GM23338 (cell line): ENCODE measurements around the gene HNRNPAB. TPM values are rescaled to one million over a fixed set of nuclear protein-coding genes. Genes with fewer than 3 reads are reported as not detected.
A peak's percentile ranks its signal among the peaks of the same experiment; 100 is the strongest.
"Not testable (repeated sequence)": the region's sequence is repeated elsewhere in the genome, so short reads cannot be mapped to it uniquely, and the experiment has no call there.

Experiments
- ATAC-seq: fragments of 200-7000 bp; cut with Tn5 transposase; 3 replicates; pipeline ENCODE4 v1.9.1; 2020
- DNase-seq: peaks from one replicate; pipeline ENCODE4 v3.0.0-alpha.2; 2015; ENCODE audit warnings: low spot score
- H2AFZ ChIP-seq: fragments of 200-600 bp; sonication (generic); 2 replicates; pipeline ENCODE4 v1.8.0; 2016; ENCODE audit warnings: antibody characterized with exemption, mild to moderate bottlenecking, moderate library complexity
- H3F3A ChIP-seq: fragments of 200-600 bp; sonication (generic); replicated peaks from 2 replicates; pipeline ENCODE4 v1.8.0; 2017; ENCODE audit warnings: antibody characterized with exemption, mixed run types, low read depth
- H3K27ac ChIP-seq: fragments of 200-600 bp; sonication (generic); 2 replicates; pipeline ENCODE4 v1.6.1; 2016; ENCODE audit warnings: low read depth
- H3K27me3 ChIP-seq: fragments of 200-600 bp; sonication (generic); 2 replicates; pipeline ENCODE4 v1.8.0; 2016; ENCODE audit warnings: mild to moderate bottlenecking, mixed run types, moderate library complexity; ENCODE audit not compliant: insufficient read depth
- H3K36me3 ChIP-seq: fragments of 200-600 bp; sonication (generic); 2 replicates; pipeline ENCODE4 v1.8.0; 2016; ENCODE audit warnings: mild to moderate bottlenecking; ENCODE audit not compliant: insufficient read depth
- H3K4me1 ChIP-seq: fragments of 200-600 bp; sonication (generic); 2 replicates; pipeline ENCODE4 v1.8.0; 2016; ENCODE audit warnings: mild to moderate bottlenecking, moderate library complexity; ENCODE audit not compliant: insufficient read depth
- H3K4me2 ChIP-seq: fragments of 200-600 bp; sonication (generic); 2 replicates; pipeline ENCODE4 v1.7.1; 2017; ENCODE audit warnings: mixed run types
- H3K4me3 ChIP-seq: fragments of 200-600 bp; sonication (generic); 2 replicates; pipeline ENCODE4 v1.6.1; 2016; ENCODE audit warnings: mixed run types
- H3K79me2 ChIP-seq: fragments of 200-600 bp; sonication (generic); replicated peaks from 2 replicates; pipeline ENCODE4 v1.8.0; 2017; ENCODE audit warnings: mild to moderate bottlenecking; ENCODE audit not compliant: insufficient read depth
- H3K9me2 ChIP-seq: fragments of 200-600 bp; sonication (generic); 2 replicates; pipeline ENCODE4 v1.8.0; 2017; ENCODE audit not compliant: insufficient read depth
- H4K20me1 ChIP-seq: fragments of 200-600 bp; sonication (generic); replicated peaks from 2 replicates; pipeline ENCODE4 v1.8.0; 2017; ENCODE audit warnings: mild to moderate bottlenecking; ENCODE audit not compliant: insufficient read depth
- H3K27ac Mint-ChIP-seq: 2 replicates; pipeline ENCODE4 v1.8.0; 2020; ENCODE audit warnings: inconsistent platforms, mild to moderate bottlenecking, moderate library complexity, mixed read lengths
- H3K27me3 Mint-ChIP-seq: 3 replicates; pipeline ENCODE4 v1.8.0; 2022; ENCODE audit warnings: low read depth, mild to moderate bottlenecking, moderate library complexity, mixed read lengths, inconsistent platforms; ENCODE audit not compliant: insufficient read depth, poor library complexity
- H3K36me3 Mint-ChIP-seq: 3 replicates; pipeline ENCODE4 v1.8.0; 2021; ENCODE audit warnings: low read depth, mild to moderate bottlenecking, inconsistent platforms, moderate library complexity, mixed read lengths
- H3K4me1 Mint-ChIP-seq: 3 replicates; pipeline ENCODE4 v1.8.0; 2020; ENCODE audit warnings: mild to moderate bottlenecking, inconsistent platforms, mixed read lengths
- H3K4me3 Mint-ChIP-seq: 3 replicates; pipeline ENCODE4 v1.8.0; 2021; ENCODE audit warnings: moderate library complexity, mild to moderate bottlenecking, inconsistent platforms, mixed read lengths
- H3K9me3 Mint-ChIP-seq: 3 replicates; pipeline ENCODE4 v1.8.0; 2020; ENCODE audit warnings: moderate library complexity, mild to moderate bottlenecking, inconsistent platforms, mixed read lengths
- CTCF ChIP-seq, 2 experiments: fragments of 200-600 bp in 1 of 2; sonication (generic) in 1 of 2; conservative IDR thresholded peaks; 2 replicates each; pipeline versions ENCODE4 v1.5.1 to v1.6.1; 2016 to 2017; ENCODE audit warnings: antibody characterized with exemption in 2 of 2, low read depth in 2 of 2, mild to moderate bottlenecking in 2 of 2, moderate library complexity in 1 of 2
- EZH2 ChIP-seq: fragments of 200-600 bp; sonication (generic); IDR thresholded peaks from one replicate; pipeline ENCODE4 v1.8.0; 2017; ENCODE audit warnings: antibody characterized with exemption, mild to moderate bottlenecking, low read depth; ENCODE audit not compliant: unreplicated experiment
- JUNB ChIP-seq: IDR thresholded peaks from one replicate; pipeline ENCODE4 v1.6.1; 2016; ENCODE audit warnings: antibody characterized with exemption; ENCODE audit not compliant: unreplicated experiment
- NANOG ChIP-seq: IDR thresholded peaks from 2 replicates; pipeline ENCODE4 v1.6.1; 2016; ENCODE audit warnings: antibody characterized with exemption, borderline replicate concordance
- POLR2AphosphoS5 ChIP-seq: IDR thresholded peaks from 2 replicates; pipeline ENCODE4 v1.6.1; 2016; ENCODE audit warnings: antibody characterized with exemption, low read depth
- REST ChIP-seq: IDR thresholded peaks from one replicate; pipeline ENCODE4 v1.6.1; 2018; ENCODE audit warnings: antibody characterized with exemption; ENCODE audit not compliant: unreplicated experiment
- STAT1 ChIP-seq: IDR thresholded peaks from one replicate; pipeline ENCODE4 v1.6.1; 2016; ENCODE audit warnings: antibody characterized with exemption; ENCODE audit not compliant: unreplicated experiment
- polyA plus RNA-seq: library from polyadenylated mRNA; unstranded; fragments of >200 nt; fragmentation: Nextera tagmentation; extraction: Ambion mirVana; gene quantifications from 2 replicates; pipeline ENCODE4 v1.2.1, GENCODE V29; 2016
- total RNA-seq: library from RNA; depleted of rRNA; stranded (reverse); fragments of >200 nt; shearing (Covaris generic); gene quantifications from 2 replicates; pipeline ENCODE4 v1.2.3, GENCODE V29; 2014

Gene HNRNPAB
- total and polyA plus RNA-seq, 2 experiments from 2014 or later: 304 to 579 TPM

GRCh38 chr5:178196986-178197385 is 7.3 kb upstream of the HNRNPAB start:
- no peak overlapping the region for H3K27ac Mint-ChIP-seq
- Histone ChIP-seq H3K79me2 (no peaks in the 10 kb centered on the region), H2AFZ (no peak overlapping the region), H3K27me3 (no peaks in the 10 kb centered on the region), H3K36me3 (0 out of 2 replicates have a peak, but pooled peaks cover 2% of the 10 kb centered on the region), H3K27ac (no peak overlapping the region), H4K20me1 (no peaks in the 10 kb centered on the region; the same call in 1 of the 2 replicates), H3F3A (0 out of 2 replicates have a peak, but pooled peaks cover 3% of the 10 kb centered on the region), H3K4me1 (no peaks in the 10 kb centered on the region), H3K4me2 (no peak overlapping the region), H3K4me3 (no peak overlapping the region), H3K9me2 (no peaks in the 10 kb centered on the region)
- no peak overlapping the region for H3K4me3 Mint-ChIP-seq
- H3K27me3 Mint-ChIP-seq: peaks cover 19% of the 10 kb centered on the region
- peaks cover 29% of the 10 kb centered on the region for H3K4me1 Mint-ChIP-seq
- DNase-seq (peak; percentile 65), ATAC-seq (peak; percentile 65)
- peaks cover 17% of the 10 kb centered on the region for H3K36me3 Mint-ChIP-seq
- TF ChIP-seq CTCF (conservative IDR thresholded peaks at IDR 0.05; ENCODE audit: low read depth in 2 of 2): peak; percentile 72 to 79
- no peak for TF ChIP-seq JUNB
- peaks cover 18% of the 10 kb centered on the region for H3K9me3 Mint-ChIP-seq

- Mint-ChIP-seq H3K4me1 (peaks cover 29% of the 10 kb centered on the region), H3K27me3 (peaks cover 16% of the 10 kb centered on the region)
- H3K9me2 ChIP-seq, H3K27ac Mint-ChIP-seq, H3K27ac ChIP-seq, H3K9me3 Mint-ChIP-seq, H3K79me2 ChIP-seq, H2AFZ ChIP-seq, H3K4me3 Mint-ChIP-seq, H3K36me3 Mint-ChIP-seq, H3K4me1 ChIP-seq, H3K36me3 ChIP-seq, H3K4me2 ChIP-seq, H3K4me3 ChIP-seq, DNase-seq, H3K27me3 ChIP-seq, ATAC-seq, H4K20me1 ChIP-seq, H3F3A ChIP-seq: not testable (repeated sequence)
Measured at GRCh38 chr5:178198151-178198550, 6.2 kb upstream of the HNRNPAB start.

GRCh38 chr5:178198706-178199105 is 5.6 kb upstream of the HNRNPAB start:
- ATAC-seq (no peak), DNase-seq (no peak)
- Histone ChIP-seq H3K9me2 (no peaks in the 10 kb centered on the region), H3K27ac (no peak overlapping the region), H2AFZ (no peak overlapping the region), H3K4me3 (no peak overlapping the region), H3F3A (0 out of 2 replicates have a peak, but pooled peaks cover 3% of the 10 kb centered on the region), H3K27me3 (no peaks in the 10 kb centered on the region), H3K79me2 (peaks cover 3% of the 10 kb centered on the region; the same call in 1 of the 2 replicates), H3K4me2 (no peak overlapping the region), H4K20me1 (no peaks in the 10 kb centered on the region; the same call in 1 of the 2 replicates), H3K4me1 (0 out of 2 replicates have a peak, but pooled peaks cover 2% of the 10 kb centered on the region), H3K36me3 (no peaks in the 10 kb centered on the region)
- no peak overlapping the region for H3K4me3 Mint-ChIP-seq
- peaks cover 14% of the 10 kb centered on the region for H3K27me3 Mint-ChIP-seq
- H3K27ac Mint-ChIP-seq: no peak overlapping the region
- H3K36me3 Mint-ChIP-seq: peaks cover 4% of the 10 kb centered on the region; the same call in 2 of the 3 replicates
- H3K9me3 Mint-ChIP-seq: peaks cover 4% of the 10 kb centered on the region; the same call in 1 of the 3 replicates
- peaks cover 27% of the 10 kb centered on the region for H3K4me1 Mint-ChIP-seq
- TF ChIP-seq JUNB (no peak), EZH2 (no peak), STAT1 (no peak), REST (no peak), NANOG (no peak), POLR2AphosphoS5 (no peak)
